Activated B cell treated with CpG ODN at 0.5 μM for 24 hours (primary cell): ENCODE results near the gene SHH. TPM values are rescaled to one million over a fixed set of nuclear protein-coding genes. Genes with fewer than 3 reads are reported as not detected.
"Not testable (repeated sequence)": the region's sequence is repeated elsewhere in the genome, so short reads cannot be mapped to it uniquely, and the experiment has no call there.

Experiments used
- ATAC-seq: fragments of 200-7000 bp; cut with Tn5 transposase; one replicate; pipeline ENCODE4 v1.10.0; 2021; ENCODE audit warnings: low read depth, mild to moderate bottlenecking, moderate library complexity
- CTCF ChIA-PET: fragments of 350-600 bp; sonication (Branson Sonifier 250); formaldehyde crosslinking; loops from one replicate; lab custom pipeline; 2021; ENCODE audit warnings: antibody characterized with exemption; lab: Charles Lee
- POLR2A ChIA-PET: fragments of 350-600 bp; sonication (Branson Sonifier 250); formaldehyde crosslinking; loops from one replicate; lab custom pipeline; 2021; ENCODE audit warnings: antibody characterized with exemption; lab: Charles Lee
- DNase-seq: peaks from one replicate; pipeline ENCODE4 v3.0.0; 2022
- H3K27ac Mint-ChIP-seq: one replicate; pipeline ENCODE4 v1.8.0; 2020; ENCODE audit warnings: mixed read lengths
- H3K27me3 Mint-ChIP-seq: one replicate; pipeline ENCODE4 v1.8.0; 2021; ENCODE audit warnings: mixed read lengths
- H3K36me3 Mint-ChIP-seq: one replicate; pipeline ENCODE4 v1.8.0; 2021; ENCODE audit warnings: low read depth, mixed read lengths
- H3K4me1 Mint-ChIP-seq: one replicate; pipeline ENCODE4 v1.8.0; 2021; ENCODE audit warnings: mixed read lengths
- H3K4me3 Mint-ChIP-seq: one replicate; pipeline ENCODE4 v1.8.0; 2020; ENCODE audit warnings: mild to moderate bottlenecking, mixed read lengths
- H3K9me3 Mint-ChIP-seq: one replicate; pipeline ENCODE4 v1.8.0; 2020; ENCODE audit warnings: mixed read lengths
- CTCF ChIP-seq: fragments of 200-600 bp; IDR thresholded peaks from one replicate; pipeline ENCODE4 v1.8.0; 2022; ENCODE audit warnings: antibody characterized with exemption, mild to moderate bottlenecking
- intact Hi-C: fragments of 100-400 bp; cut with micrococcal nuclease; formaldehyde crosslinking; loops from one replicate; pipeline ENCODE4 v1.15.1; 2024
- total RNA-seq: library from RNA; stranded (reverse); gene quantifications from 2 replicates; pipeline ENCODE4 v1.2.3, GENCODE V29; 2022

Gene SHH
- total RNA-seq, 1 donor from 2014 or later = not detected

DNA sequence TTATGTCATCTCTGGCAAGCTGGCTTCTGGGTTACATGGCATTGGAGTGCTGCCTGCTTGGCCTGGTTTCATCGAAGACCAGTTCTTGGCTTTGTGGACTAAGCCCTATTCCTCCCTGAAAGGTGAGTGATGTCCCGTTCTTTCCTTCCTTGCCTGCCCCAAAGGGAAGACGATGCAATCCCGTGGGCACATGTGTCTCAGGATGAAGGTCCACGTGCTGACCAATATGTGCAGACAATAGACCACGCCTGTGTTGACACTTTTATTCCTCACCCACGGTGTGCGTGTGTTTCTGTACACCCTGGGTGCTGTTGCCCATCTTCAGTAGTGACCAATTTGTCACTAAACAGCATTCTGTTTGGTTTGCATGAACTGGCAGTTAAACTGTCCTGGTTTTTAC lies 28.6 kb upstream of the SHH start:
- ChIA-PET POLR2A (no interaction called here), CTCF (no interaction called here)
- TF ChIP-seq CTCF = no peak

DNA sequence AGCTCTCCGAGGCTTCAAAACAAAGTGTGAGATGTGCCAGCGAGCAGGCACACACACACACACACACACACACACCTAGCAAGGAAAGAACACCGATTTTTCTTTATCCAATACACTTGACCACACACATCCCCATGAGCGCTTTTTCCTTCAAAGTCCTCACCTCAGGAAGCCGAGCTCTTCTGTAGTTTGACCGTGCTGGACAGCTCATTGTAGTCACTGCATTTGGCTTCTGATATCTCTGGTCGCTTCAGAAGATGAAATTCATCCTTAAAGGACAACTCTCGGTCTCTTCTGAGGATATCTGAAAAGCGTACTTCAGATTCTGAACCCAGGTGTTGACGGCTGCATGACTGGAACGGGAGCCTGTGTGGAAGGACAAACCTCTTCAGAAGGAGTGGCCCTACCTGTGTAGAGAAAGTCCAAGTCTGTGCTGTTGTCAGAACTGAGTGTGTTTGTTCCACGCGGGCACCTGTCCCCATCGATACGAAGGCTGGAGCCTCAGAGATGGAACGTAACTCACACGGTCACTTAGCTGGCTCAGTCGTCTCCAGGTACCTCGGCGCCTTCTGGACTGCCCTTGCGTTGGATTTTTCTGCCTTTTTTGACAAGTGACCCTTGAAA lies 28.1 kb upstream of the SHH start:
- intact Hi-C loops = no loop called here
- CTCF ChIA-PET = no interaction called here
- no peaks in the 10 kb centered on the region for H3K4me1 Mint-ChIP-seq
- no peaks in the 10 kb centered on the region for H3K36me3 Mint-ChIP-seq
- POLR2A ChIA-PET = no interaction called here
- no peak overlapping the region for H3K27ac Mint-ChIP-seq
- no peak overlapping the region for H3K4me3 Mint-ChIP-seq
- TF ChIP-seq CTCF = no peak
- H3K27me3 Mint-ChIP-seq = peaks cover 4% of the 10 kb centered on the region
- DNase-seq (no peak), ATAC-seq (no peak)
- no peaks in the 10 kb centered on the region for H3K9me3 Mint-ChIP-seq

More for the DNA sequence above, 28.6 kb upstream of the SHH start:
- H3K9me3 Mint-ChIP-seq = no peaks in the 10 kb centered on the region
- H3K36me3 Mint-ChIP-seq = no peaks in the 10 kb centered on the region
- peaks cover 4% of the 10 kb centered on the region for H3K27me3 Mint-ChIP-seq
- DNase-seq = no peak
- ATAC-seq = no peak
- intact Hi-C loops = no loop called here
- H3K4me3 Mint-ChIP-seq = no peak overlapping the region
- no peaks in the 10 kb centered on the region for H3K4me1 Mint-ChIP-seq
- no peak overlapping the region for H3K27ac Mint-ChIP-seq

GRCh38 chr7:155839461-155839860 lies 27.2 kb upstream of the SHH start:
- DNase-seq (no peak), ATAC-seq (no peak)
- H3K9me3 Mint-ChIP-seq = no peaks in the 10 kb centered on the region
- intact Hi-C loops = no loop called here
- H3K36me3 Mint-ChIP-seq = no peaks in the 10 kb centered on the region
- H3K27ac Mint-ChIP-seq = no peak overlapping the region
- H3K4me3 Mint-ChIP-seq = no peak overlapping the region
- no peaks in the 10 kb centered on the region for H3K4me1 Mint-ChIP-seq
- no peak for TF ChIP-seq CTCF
- CTCF ChIA-PET = no interaction called here
- POLR2A ChIA-PET = no interaction called here
- peaks cover 4% of the 10 kb centered on the region for H3K27me3 Mint-ChIP-seq

DNA sequence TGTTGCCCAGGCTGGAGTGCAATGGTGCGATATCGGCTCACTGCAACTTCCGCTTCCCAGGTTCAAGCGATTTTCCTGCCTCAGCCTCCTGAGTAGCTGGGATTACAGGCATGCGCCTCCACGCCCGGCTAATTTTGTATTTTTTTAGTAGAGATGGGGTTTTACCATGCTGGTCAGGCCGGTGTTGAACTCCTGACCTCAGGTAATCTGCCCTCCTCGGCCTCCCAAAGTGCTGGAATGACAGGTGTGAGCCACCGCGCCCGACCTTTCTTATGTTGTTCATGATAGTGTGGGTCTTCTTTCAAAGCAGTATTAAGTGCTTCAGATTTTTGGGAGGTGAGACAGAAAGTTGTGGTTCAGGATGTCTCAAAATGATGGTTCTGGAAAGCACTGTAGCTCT lies 26.0 kb upstream of the SHH start:
- ATAC-seq, DNase-seq, H3K27ac Mint-ChIP-seq, H3K4me3 Mint-ChIP-seq, intact Hi-C loops, POLR2A ChIA-PET, CTCF ChIA-PET, H3K9me3 Mint-ChIP-seq, H3K36me3 Mint-ChIP-seq, H3K4me1 Mint-ChIP-seq, H3K27me3 Mint-ChIP-seq: not testable (repeated sequence)

- TF ChIP-seq CTCF = no peak
- H3K4me3 Mint-ChIP-seq = no peak overlapping the region
- H3K9me3 Mint-ChIP-seq = no peaks in the 10 kb centered on the region
- POLR2A ChIA-PET = no interaction called here
- H3K27ac Mint-ChIP-seq = no peak overlapping the region
- H3K27me3 Mint-ChIP-seq = peaks cover 5% of the 10 kb centered on the region
- ATAC-seq (no peak), DNase-seq (no peak)
- intact Hi-C loops = no loop called here
- H3K4me1 Mint-ChIP-seq = no peaks in the 10 kb centered on the region
- H3K36me3 Mint-ChIP-seq = no peaks in the 10 kb centered on the region
- CTCF ChIA-PET = no interaction called here
Observed at GRCh38 chr7:155837126-155837479, 24.8 kb upstream of the SHH start.
